Activated CD8-positive, alpha-beta memory T cell treated with anti-CD3 and anti-CD28 coated beads, Interleukin-2, amount 50 U/mL, for 24 hours (primary cell): Measurements from ENCODE around the gene HOXC10.

Experiments
- DNase-seq: peaks from one replicate; pipeline ENCODE4 v3.0.0-alpha.2; 2020; ENCODE audit errors: extremely low read depth

Gene HOXC10

DNA sequence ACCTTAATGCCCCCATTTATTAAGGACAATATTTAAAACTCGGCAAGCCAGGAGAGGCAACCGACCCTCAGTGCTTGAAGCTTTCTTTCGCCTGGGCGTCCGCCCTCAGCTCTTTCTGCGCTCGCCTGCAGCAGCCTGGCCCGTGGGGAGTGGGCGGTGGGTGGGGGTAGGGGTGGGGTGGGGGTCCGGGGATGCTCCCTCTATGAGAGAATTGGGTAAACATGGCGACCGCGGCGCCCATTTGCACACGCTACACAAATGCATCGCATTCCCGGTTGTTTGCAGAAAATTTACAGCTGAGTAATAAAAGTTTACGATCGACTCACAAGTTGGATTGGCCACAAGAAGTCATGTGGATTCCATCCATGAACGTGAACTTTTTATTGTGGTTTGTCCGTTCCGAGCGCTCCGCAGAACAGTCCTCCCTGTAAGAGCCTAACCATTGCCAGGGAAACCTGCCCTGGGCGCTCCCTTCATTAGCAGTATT, 31.6 kb downstream of the HOXC10 start:
- DNase-seq, result no peak

DNA sequence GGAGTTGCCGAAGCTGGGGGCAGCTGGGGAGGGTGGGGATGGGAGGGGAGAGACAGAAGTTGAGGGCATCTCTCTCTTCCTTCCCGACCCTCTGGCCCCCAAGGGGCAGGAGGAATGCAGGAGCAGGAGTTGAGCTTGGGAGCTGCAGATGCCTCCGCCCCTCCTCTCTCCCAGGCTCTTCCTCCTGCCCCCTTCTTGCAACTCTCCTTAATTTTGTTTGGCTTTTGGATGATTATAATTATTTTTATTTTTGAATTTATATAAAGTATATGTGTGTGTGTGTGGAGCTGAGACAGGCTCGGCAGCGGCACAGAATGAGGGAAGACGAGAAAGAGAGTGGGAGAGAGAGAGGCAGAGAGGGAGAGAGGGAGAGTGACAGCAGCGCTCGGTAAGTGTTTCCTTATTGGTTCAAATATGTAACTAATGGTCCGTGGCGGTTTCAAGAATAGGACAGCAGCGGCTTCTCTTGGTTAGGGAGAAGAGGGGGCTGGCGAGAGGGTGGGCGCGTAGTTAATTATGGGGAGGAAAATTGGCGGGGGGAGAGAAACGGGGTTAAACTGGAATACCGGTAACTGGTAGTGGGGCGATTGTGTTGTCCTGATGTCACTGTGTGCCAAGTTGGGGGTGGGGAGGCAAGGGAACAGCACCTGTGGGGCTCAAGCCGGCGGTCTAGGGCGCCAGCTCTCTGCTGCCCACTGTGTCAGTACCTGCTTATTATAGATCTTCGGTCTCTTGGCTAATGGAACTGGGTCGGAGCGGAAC, 32.3 kb downstream of the HOXC10 start:
- DNase-seq, result no peak

DNA sequence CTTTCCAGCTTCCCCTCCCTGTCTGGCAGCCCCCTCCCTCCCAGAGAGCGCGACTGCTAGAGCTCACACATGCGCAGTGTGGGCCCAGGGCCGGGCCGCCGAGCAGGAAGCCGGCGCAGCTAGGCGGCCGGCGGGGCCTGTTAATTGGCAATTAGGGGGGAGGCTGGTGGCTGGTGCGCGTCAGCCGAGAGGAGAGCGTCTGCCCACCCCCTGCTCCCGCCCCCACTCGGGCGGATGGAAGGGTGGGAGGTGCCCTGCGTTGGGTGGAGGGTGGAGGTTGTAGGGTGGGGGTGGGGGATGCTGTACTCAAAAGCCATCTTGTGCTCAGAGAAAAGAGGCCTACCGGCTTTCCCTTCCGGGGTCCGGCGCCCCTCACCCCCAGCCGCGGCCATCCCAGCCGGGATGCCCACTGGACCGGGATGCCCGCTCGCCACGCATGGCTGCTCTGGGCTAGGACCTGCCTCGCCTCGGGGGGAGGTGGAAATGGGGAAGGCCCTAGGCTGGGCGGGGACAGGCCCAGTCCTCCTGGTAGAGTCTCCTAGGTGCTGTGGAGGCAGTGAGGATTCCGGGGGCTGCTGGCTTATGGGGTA, 33.0 kb downstream of the HOXC10 start:
- no peak for DNase-seq

DNA sequence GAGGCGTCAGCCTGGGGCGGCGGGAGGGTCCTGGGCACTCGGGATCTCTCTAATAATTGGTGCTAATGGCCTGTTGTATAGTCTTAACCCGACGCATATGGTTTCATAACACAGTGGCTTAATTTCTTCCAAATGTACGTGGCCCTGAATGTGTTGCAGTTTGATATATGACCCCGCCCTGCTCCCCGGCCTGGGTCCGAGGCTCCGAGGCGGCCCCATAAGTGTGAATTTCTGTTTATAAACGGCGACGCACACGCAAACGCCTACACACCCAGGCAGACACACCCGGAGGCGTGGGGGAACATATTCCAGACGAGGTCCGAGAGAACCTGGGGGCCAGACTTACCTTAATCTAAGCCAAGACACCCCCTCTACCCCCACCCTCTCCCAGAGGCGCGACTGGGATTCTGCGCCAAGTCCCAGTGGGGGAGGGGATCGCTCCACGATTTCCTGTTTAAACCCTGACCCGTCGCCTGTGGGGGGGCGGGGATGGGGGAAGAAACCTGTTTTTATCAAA, 33.6 kb downstream of the HOXC10 start:
- DNase-seq, result no peak

DNA sequence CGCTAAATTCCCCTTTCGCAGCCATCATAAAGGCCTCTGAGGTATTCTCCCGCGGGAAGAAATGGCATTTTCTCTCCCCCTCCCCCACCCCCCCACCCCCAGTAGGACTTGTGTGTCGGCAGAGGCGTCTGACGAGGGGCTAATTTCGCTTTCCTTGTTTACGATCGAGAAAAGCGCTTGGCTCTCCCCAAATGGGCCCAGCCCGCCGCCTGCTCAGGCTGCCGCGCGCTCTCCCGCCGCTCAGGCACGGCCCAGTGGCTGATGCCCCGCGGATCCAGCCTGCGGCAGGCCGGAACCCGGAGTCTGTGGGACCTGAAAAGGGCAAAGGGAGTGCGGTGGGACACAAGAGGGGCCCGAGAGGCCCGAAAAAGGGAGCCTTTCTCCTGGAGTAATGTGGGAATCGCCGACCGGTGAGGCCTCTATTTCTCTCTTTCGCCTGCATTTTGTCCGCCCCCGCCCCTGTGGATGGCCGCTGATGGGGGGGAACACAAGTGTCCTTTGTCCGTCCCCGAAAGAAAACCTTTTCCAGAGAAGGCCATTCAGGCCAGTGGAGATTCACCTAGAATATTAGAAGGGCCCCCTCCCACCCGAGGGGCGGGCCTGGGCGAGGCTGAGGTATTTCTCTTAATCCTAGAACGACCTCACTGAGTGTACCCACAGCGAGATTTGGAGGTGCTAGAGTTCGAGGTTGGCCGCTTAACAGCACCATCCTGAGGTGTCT, 34.3 kb downstream of the HOXC10 start:
- DNase-seq, result no peak

DNA sequence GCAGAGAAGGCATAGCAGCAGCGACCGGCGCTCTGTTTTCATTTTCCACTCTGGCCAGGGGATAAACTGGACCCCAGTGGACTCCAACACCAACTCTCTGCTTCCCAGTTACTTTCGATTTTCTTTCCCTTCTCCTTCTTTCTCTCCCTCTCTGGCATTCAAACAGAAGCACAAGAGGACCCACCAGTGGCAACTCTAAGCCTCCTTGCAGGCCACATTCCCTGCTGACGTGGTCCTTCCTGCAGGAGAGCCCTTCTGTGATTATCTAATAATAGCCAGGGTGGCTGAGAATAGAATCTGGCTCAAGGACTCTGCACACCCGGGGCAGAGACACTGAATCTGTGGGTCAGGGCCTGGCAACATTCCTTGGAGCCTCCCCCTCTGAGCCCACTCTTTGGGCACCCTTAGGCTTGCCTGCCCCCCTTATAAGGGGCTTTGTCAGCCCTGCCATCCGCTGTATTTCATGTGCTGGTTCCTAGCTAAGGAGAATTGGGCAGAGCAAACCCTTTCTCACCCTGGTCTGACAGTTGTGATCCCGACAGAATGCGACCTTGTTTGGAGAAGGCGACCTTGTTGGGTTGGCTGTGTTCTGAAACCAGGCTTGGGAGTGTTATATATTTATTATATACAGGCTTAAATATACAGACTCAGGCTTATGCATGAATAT, 35.1 kb downstream of the HOXC10 start:
- DNase-seq, result no peak

DNA sequence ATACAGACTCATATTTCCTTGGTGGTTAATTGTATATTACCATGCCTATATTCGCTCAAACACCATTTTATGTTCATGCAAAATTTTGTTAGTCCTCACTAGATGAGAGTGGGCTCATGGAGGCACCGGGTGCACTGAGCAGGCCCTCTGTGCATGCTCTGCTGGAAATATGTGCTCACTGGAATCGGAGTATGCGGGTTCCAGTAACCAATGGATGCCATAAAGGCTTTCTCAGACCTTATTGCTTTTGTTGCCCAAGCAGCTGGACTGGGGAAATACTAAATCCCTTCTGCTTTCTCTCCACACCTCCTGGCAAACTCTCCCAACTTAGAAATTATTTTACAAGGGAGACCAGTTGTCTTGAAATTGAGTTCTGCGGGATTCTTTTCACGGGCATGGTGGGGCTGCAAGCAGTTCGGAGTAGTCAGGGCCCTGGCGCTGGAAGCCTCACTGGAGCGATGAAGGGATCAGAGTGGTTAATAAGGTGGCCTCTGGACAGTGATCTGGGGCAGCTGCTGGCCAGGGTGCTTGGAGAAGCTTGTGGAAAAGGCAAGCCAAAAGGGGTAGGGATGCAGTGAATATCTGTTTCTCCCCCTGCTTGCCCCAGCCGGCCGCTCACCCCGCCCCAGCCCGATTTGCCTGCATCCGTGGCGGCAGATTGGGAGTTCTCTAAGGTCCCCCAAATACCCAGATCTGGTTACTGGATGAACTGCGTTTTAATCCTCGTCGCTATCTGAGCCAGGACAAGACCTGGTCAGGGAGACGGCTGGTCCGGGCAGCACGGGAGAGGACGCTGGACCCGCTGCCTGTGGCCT, 35.9 kb downstream of the HOXC10 start:
- no peak for DNase-seq

DNA sequence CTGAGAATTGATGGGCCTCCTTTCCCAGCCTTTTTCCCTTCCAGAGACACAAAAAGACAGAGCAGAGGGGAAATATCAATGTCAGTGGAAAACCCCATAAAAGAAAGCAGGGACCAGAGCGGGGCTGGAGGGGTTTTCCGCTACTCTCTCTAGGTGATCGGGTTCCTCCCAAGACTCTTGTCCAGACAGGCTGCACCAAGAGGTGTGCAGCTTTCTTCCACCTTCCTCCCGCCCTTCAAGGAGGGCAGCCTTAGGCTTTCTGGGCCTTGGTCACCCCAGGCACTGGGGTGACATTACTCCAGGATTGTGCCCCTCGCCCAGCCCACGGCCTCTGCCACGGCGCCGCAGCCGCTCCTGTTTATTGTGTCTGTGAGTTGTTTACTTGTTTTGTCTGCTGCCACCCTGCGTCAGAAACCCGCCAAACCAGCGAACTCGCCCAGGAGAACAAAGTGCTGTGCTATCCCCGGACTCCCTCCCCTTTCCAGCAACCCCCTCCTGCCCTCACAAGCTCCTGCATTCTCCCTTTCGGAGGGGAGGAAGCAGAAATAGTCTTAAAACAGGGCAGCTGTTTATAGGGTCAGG, 36.6 kb downstream of the HOXC10 start:
- no peak for DNase-seq

DNA sequence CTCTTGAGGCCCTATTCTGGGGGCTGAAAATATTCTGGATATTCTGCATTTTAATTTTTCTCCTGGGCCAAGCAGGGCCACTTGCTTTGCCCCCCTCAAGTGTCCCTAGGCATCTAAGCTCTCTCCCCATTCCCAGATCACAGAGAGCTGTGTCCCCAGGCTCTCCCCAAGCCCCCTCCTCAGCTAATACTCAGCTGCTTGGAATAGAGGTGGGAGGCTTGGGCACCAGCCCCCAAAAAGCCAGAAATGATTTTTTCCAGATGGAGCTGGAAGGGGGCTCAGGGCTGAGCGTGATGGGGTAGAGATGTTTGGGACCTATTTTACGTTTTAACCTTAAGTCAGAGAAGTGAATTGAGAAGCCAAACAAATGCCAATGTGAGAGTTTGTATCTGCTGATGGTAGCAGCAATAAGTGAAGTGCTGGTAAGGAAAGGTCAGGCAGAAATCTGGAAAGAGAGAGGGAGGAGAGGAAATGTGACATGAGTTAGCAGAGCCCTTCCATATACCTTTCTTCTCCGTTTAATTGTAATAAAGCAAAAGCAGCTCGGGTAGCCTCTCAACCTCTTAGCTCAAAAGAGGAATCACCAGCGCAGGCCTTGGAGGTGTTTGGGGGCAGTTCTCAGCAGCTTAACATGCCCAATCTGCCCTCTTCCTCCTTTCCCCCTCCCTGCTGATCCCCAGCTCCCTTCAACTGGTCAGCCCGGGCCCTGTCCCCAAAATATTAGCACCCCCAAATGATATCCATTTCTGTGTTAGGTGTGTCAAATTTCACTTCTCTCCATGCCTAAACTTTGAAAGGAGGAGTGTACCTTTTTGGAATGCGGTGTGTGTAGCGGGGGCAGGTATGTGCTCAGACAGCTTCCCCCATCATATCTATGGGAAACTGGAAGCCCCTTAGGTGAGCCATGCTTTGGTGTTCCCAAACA, 38.3 kb downstream of the HOXC10 start:
- no peak for DNase-seq

DNA sequence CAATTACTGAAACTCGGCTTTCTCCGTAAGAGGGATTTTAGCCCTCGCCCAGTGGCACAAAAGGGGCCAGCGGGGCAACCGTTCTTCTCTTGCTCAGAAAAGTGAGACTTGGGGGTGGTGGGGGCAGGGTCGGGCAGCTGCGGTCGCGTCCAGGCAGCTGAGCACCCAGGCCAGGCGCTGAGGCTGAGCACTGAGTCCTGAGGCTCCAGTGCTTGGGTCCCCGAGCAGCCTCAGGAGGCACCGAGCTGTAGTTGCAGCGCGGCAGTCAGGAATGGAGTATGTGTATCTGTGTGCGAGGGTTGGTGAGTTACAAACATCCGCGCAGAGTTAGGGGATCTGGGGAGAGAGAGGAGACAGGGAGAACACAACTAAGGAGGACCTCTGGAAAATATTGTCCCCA, 39.2 kb downstream of the HOXC10 start:
- no peak for DNase-seq

DNA sequence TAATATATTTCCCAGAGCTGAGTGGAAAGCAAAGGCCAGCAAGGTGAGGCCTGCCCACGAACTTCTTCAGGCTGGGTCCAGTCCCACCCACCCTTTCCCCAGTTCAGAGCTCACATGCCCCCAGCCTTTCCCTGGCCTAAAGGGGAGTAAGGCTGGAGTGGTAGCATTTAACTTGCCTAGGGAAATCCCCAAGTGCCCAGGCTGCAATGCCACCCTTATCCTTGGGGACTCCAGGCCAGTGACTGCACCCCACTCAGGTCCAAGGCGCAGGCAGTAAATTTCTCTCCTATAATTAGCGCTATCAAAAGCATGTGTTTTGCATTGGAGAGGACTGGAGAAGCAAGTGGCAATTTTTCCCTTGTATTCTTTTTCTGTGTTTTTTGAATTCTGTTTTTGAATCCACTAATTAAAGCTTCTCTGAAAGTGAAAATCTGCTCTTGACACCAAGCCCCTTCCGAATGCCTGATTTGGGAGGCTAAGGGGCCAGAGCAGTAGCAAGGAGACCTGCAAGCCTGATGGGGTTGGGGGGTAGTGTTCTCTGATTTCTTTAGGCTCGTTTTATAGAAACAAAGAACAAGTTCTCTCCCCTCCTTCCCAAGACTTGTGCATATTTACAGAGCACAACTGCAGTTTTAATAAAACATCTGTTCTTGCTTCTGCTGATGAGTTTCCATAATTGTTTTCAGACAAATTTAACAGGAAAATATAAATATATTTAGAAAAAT, 39.8 kb downstream of the HOXC10 start:
- no peak for DNase-seq

DNA sequence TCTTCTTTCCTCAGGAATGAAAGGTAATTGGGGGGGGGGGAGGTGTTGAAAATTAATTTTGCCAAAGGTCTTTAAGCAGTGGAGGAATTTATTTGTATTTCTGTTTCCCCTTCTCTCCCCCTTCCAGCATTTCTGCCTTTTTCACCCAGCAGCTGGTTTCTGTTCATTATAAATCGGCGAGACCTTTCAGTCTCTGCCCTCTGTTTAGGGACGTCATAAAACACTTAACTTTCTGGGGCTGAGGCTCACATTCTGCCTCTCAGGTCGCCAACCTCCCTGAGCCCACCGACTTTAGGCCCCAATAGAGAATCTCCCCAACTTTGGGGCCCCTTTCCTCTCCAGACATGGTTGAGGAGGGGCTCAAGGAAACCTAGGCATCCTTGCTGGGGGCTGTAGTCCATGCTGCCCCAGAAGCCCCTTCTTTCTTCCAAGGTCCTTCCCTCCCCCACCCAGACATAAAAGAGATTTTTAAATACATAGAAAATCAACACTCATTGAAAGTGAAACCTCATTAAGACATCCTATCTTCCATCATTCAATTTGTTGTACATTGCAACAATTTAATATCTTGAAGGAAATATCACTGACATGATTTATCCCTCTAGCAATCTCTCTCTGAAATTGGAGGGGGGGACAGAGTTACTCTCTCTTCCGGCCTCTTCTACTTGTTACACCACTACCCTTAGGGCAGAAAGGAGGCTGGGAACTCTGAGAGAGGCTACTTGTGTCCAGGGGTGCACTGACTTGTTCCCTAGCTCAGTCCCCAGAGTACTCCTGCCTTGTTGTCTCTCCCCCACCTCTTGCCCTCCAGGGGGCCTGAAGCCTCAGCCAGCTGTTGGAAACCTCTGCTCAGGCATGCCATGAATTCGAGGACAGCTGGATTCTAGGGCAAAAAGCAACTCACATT, 40.8 kb downstream of the HOXC10 start:
- DNase-seq, result no peak

DNA sequence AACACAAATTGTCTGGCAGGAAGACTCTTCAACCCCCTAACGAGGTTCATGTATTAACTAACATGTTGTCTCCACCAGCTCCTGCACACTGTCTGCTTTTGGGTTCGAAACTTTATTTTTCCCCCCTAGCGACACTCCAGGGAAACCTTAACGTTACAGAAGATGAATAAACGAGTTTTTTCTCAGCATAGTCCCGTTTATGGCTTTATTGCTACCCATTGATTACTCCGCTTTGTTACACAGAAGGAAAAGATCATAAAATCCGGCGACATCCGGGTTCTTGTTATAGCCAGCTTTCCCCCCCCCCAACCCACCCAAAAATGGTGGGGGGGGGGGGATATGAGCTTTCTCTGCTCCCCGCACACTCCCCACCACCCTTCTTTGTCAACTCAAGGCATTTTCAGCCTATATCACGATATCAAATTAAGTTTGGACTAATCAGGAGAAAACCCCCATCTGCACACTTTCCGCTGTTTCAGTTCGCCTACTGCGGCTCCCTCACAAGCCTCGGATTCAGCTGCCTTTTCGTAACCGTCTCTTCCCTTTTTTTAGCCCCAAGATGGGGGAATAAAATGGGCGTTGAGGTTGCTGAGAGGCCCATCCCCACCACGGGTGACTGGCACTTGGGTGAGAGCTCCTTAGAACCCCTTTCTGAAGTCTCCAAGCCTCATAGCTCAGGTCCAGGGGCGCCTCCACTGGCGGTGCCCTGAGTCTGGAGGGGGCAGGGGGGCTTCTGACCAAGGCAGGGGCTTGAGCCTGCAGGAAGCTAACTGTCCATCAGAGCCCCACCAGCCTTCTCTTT, 41.9 kb downstream of the HOXC10 start:
- no peak for DNase-seq

DNA sequence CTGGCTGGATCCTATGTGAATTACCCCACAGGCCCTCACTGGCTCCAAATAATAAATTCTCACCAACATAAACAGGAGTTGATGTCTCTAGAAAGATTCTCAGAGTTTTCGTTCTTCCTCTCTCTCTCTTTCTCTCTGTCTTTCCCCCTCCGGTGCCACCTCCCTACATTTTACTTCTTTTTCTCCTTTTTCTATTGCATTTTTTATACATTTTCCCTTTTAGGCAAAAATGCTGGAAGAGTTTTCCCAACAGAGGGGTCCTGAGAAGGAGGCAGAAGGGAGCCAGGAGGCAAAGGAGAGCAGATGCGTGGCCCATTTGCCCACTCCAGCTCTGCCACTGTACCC, 42.5 kb downstream of the HOXC10 start:
- DNase-seq, result no peak

DNA sequence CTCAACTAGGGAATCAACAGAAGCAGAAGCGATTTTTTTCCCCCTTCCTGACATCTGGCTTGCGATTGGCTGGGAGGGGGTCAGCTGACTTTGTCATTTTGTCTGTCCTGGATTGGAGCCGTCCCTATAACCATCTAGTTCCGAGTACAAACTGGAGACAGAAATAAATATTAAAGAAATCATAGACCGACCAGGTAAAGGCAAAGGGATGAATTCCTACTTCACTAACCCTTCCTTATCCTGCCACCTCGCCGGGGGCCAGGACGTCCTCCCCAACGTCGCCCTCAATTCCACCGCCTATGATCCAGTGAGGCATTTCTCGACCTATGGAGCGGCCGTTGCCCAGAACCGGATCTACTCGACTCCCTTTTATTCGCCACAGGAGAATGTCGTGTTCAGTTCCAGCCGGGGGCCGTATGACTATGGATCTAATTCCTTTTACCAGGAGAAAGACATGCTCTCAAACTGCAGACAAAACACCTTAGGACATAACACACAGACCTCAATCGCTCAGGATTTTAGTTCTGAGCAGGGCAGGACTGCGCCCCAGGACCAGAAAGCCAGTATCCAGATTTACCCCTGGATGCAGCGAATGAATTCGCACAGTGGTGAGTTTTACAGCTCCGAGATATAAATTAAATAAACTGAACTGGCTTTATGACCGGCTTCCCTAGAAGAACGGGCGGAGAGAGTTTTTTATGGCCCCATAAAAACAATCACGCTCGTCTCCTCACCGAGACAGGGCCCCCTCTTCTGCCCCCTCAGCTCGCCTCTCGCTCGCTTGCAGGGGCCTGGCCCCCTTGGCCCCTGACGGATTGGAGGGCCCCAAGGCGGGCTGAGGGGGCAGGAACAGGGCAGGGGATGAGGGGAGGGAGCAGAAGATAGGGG, 43.6 kb downstream of the HOXC10 start, which contains the start of gene HOXC6:
Gene HOXC6 (plus strand): TSS at position 127 of the 888 bp plus-strand sequence. CDS start 82 bp downstream, at position 209.
- no peak for DNase-seq
